Activated naive CD4-positive, alpha-beta T cell treated with anti-CD3 and anti-CD28 coated beads, Interleukin-2, amount 50 U/mL, for 24 hours (primary cell): ENCODE data around the gene NTRK1.

Experiments used
- H3K27ac Mint-ChIP-seq: one replicate; pipeline ENCODE4 v1.8.0; 2021; ENCODE audit warnings: mild to moderate bottlenecking, mixed read lengths
- H3K27me3 Mint-ChIP-seq: one replicate; pipeline ENCODE4 v1.8.0; 2021; ENCODE audit warnings: mixed read lengths
- H3K36me3 Mint-ChIP-seq: one replicate; pipeline ENCODE4 v1.8.0; 2021; ENCODE audit warnings: mixed read lengths
- H3K4me1 Mint-ChIP-seq: one replicate; pipeline ENCODE4 v1.8.0; 2021; ENCODE audit warnings: mixed read lengths
- H3K4me3 Mint-ChIP-seq: one replicate; pipeline ENCODE4 v1.8.0; 2021; ENCODE audit warnings: mild to moderate bottlenecking, mixed read lengths
- H3K9me3 Mint-ChIP-seq: one replicate; pipeline ENCODE4 v1.8.0; 2021; ENCODE audit warnings: mixed read lengths

The NTRK1 gene

DNA sequence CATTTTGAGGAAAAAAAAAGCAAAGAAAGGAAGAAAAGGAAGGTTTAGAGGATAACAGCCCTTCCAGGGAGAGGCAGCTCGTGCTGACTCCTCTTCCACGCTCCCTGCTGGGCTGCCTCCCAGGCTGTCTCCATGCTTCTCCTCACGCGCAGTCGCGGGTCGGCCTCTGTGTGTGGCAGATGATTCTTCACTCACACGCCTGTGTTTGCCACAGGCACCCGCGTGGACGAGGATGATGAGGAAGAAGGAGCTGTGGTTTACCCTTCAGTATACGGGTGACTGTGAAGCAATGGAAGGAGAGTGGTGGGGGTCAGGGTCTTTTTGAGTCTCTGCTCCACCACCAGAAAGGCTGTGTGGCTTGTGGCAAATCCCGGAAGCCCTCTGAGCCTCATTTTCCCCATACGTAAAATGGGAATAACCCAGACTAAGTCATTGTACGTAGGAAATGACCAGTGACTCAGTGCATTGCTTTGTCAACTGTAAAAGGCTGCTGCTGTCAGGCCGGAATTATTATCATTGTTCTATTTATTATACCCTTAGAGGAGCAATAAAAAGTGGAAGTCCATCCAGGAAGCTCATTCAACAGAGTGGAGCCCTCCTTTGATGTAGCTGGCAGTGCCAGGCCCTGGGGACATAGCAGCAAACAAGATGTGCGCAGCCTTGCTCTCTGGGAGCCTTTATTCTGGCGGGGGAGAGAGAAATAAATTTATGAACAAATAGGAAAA is 32.1 kb upstream of the NTRK1 start:
- no peaks in the 10 kb centered on the region for H3K36me3 Mint-ChIP-seq
- no peak overlapping the region for H3K27ac Mint-ChIP-seq
- no peaks in the 10 kb centered on the region for H3K27me3 Mint-ChIP-seq
- no peaks in the 10 kb centered on the region for H3K9me3 Mint-ChIP-seq
- H3K4me3 Mint-ChIP-seq, result no peak overlapping the region
- no peaks in the 10 kb centered on the region for H3K4me1 Mint-ChIP-seq

DNA sequence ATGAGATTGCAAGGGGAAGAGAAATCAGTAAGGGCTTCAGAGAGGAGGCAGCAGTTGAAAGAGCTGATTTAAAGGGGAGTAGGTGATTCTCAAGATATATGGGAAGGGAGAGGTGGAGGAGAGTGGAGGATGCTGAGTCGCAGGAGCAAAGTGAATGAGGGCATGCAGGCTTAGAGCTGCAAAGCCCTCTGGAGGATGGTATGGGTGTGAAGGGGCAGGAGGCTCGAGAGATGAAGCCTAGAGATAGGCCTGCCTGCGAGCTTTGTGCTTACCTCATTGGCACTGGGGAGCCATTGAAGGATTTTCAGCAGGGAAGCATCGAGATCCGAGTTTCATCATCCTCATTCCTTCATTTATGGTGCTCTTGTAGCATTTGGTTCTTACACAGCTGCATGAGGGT is 28.2 kb upstream of the NTRK1 start:
- no peak overlapping the region for H3K4me3 Mint-ChIP-seq
- no peaks in the 10 kb centered on the region for H3K27me3 Mint-ChIP-seq
- no peaks in the 10 kb centered on the region for H3K9me3 Mint-ChIP-seq
- H3K4me1 Mint-ChIP-seq, result peaks cover 10% of the 10 kb centered on the region
- H3K27ac Mint-ChIP-seq, result no peak overlapping the region
- H3K36me3 Mint-ChIP-seq, result no peaks in the 10 kb centered on the region

DNA sequence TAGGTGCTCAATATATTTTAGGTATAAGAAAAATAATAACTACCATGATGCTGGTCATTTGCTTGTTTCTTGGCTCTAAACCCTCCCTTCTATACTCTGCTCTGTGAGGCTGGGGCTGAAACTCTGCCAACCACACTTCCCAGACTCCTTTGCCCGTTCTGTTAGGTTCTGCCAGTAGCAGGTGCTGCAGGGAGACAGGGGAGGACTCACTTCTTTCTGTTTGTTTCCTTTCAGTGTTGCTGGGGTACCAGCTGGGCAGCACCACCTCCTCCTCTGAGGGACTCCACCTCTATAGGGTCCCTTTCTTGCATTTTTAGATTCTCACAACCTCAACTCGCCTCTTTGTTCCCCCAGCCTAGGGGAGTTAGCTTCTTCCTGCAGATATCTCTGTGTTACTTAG is 27.1 kb upstream of the NTRK1 start:
- Mint-ChIP-seq H3K4me1 (peaks cover 10% of the 10 kb centered on the region), H3K36me3 (no peaks in the 10 kb centered on the region), H3K9me3 (no peaks in the 10 kb centered on the region), H3K4me3 (no peak overlapping the region), H3K27ac (peak overlapping the region; percentile 20), H3K27me3 (peaks cover under 1% of the 10 kb centered on the region)

GRCh38 chr1:156834322-156834721 is 26.3 kb upstream of the NTRK1 start:
- Mint-ChIP-seq H3K27ac (no peak overlapping the region), H3K4me1 (peaks cover 15% of the 10 kb centered on the region), H3K4me3 (no peak overlapping the region), H3K9me3 (no peaks in the 10 kb centered on the region), H3K36me3 (no peaks in the 10 kb centered on the region), H3K27me3 (peaks cover 4% of the 10 kb centered on the region)

DNA sequence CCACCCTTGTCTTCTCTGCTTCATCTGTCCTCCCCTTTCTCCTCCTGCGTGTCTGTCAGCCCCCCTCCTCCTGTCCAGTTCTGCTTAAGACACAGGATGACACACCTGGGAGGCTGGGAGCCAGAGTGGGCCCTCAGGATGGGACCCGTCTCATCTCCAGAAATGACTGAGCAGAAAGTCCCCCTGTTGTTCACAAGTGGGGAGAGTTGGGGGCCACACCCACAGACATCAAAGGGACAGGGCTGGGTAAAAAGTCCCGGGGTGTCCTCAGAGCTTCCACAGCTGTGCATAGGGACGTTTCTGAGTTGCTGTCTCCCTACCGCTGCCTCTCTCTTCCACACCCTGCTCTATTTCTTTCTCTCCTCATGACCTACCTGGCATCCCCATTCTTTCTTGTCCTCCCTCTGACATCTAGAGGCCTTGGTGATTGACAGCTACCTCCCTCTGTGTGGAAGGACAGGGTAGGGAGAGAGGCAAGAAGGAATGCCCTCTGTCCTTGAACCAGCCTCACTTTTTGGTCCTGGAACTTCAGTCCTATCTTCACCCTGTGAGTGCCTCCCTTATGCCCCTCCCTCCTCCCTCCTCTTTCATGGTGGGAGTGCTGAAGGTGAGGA is 24.5 kb upstream of the NTRK1 start:
- Mint-ChIP-seq H3K9me3 (no peaks in the 10 kb centered on the region), H3K4me3 (no peak overlapping the region), H3K4me1 (peaks cover 15% of the 10 kb centered on the region), H3K27ac (no peak overlapping the region), H3K27me3 (peaks cover 13% of the 10 kb centered on the region), H3K36me3 (no peaks in the 10 kb centered on the region)

DNA sequence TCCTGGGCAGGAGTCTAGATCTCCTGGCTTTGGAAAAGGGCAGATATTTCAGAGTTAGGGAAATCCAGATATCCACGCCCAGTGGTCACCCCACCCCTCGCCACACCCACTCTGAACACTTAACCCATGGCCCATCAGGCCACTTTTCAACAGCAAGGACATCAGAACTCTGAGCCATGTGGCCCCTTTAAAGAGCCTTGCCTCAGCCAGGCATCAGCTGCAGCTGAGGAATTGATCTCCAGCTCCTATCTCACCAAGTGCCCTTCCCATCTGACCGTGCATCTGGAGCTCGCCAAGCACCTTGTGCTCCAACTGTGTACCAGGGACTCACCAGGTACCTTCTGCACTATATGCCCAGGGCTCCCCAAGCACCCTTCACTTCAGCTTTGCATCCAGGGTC is 23.8 kb upstream of the NTRK1 start:
- H3K4me3 Mint-ChIP-seq, result no peak overlapping the region
- peaks cover 13% of the 10 kb centered on the region for H3K27me3 Mint-ChIP-seq
- H3K9me3 Mint-ChIP-seq, result no peaks in the 10 kb centered on the region
- H3K36me3 Mint-ChIP-seq, result no peaks in the 10 kb centered on the region
- H3K27ac Mint-ChIP-seq, result no peak overlapping the region
- H3K4me1 Mint-ChIP-seq, result peaks cover 15% of the 10 kb centered on the region

DNA sequence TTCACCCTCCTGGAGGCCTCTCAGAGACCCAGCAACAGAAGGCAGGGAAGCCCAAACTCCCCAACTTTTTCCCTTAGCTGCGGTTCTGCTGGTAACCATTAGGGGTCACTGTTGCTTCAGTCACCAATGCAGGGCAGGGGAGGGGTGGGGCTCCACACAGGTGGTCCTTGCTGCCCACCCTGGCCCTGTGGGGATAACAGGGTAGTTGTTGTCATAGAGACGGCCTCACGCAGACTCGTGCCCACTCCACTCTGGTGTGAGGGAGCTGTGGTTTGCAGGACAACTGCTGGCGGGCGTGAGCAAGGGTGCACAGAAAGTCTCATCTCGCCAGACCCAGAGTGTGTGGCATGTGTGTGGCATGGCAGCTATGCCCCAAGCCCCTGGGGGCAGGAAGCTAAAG is 21.7 kb upstream of the NTRK1 start:
- Mint-ChIP-seq H3K27ac (no peak overlapping the region), H3K4me1 (peaks cover 14% of the 10 kb centered on the region), H3K4me3 (no peak overlapping the region), H3K36me3 (no peaks in the 10 kb centered on the region), H3K9me3 (no peaks in the 10 kb centered on the region), H3K27me3 (peaks cover 29% of the 10 kb centered on the region)

DNA sequence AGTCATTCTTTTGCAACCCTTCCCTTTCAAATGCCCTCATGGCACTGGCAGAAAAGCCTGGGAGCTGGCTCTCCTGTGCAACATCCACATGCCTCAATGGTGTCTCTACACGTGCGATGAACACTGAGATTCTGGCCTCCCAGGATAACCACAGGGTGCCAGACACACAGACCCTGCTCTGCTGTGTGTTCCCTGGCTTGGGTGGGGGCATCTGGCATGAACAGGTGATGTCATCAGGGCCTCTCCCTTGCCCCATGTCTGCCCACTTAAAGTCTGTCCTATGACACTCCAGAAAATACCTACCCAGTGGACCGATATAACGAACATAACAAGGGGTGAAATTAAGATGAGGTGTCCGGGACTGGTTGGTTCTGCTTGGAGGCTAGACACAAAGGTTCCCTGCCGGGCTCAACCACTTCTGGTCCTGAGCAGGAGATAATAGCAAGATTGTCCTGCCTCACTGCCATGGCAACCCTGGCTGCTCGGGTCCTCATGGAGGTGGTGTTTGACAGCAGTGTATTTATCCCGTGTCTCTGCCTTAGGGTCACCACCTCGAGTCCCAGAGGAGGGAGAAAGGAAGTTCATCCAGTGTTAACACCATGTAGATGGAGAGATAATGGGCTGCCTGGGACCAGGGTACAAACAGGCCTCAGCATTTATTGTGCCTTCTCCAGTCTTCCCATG is 21.1 kb upstream of the NTRK1 start:
- Mint-ChIP-seq H3K4me1 (peaks cover 18% of the 10 kb centered on the region), H3K36me3 (no peaks in the 10 kb centered on the region), H3K4me3 (no peak overlapping the region), H3K9me3 (no peaks in the 10 kb centered on the region), H3K27me3 (peaks cover 30% of the 10 kb centered on the region), H3K27ac (no peak overlapping the region)

DNA sequence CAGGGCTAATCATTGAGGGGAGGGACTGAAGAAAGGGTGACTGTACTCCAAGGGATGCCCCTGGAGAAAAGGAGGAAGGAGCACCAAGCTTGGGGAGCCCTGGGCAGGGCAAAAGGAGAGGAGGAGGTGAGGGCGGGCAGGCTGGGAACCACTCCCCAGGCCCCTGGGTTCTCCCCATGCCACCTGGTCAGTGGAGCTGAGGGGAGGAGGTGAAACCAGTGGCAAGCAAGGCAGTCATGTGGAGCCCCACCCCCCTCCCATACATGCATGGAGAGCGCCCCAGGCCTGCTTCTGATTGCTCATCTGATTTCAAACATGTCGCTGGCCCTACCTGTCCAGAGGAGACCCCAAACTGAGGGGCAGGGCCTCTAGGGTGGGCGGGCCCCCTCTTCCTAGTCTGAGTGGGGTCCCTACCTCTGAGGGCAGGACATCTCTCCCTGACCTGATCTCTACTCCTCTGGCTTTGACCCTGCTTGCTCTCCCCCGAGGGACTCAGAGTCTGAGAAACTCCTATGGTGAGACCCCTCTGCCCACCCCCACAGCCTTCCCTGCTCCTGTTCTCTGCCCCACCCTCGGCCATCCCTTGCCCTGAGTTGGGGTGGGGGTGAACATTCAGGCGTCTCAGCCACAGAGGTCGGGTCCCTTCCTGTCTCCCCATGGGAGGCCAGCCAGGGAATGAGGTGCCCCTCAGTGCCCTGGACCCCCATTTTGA is 20.3 kb upstream of the NTRK1 start:
- no peak overlapping the region for H3K4me3 Mint-ChIP-seq
- peaks cover 34% of the 10 kb centered on the region for H3K27me3 Mint-ChIP-seq
- no peaks in the 10 kb centered on the region for H3K9me3 Mint-ChIP-seq
- no peak overlapping the region for H3K27ac Mint-ChIP-seq
- no peaks in the 10 kb centered on the region for H3K36me3 Mint-ChIP-seq
- peaks cover 25% of the 10 kb centered on the region for H3K4me1 Mint-ChIP-seq

DNA sequence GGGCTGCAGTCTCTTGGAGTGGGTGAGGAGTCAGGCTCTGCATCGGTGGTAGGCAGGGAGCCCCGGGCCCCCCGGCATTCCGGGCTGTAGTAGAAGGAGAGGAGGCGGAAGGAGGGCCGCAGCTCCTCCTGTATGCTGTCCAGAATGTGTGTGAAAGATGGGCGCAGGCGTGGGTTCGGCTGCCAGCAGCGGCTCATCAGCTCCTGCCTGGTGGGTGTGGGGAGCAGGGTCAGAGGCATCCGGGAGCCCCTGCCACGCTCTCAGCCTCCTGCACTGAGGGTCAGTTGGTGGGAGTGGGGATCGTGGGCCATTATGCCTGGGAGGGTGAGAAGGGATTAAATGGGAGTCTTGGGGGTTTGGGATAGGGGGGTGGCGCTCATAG is 19.8 kb upstream of the NTRK1 start:
- Mint-ChIP-seq H3K4me1 (peaks cover 26% of the 10 kb centered on the region), H3K27me3 (peaks cover 34% of the 10 kb centered on the region), H3K4me3 (no peak overlapping the region), H3K9me3 (no peaks in the 10 kb centered on the region), H3K27ac (peak overlapping the region; percentile 46), H3K36me3 (no peaks in the 10 kb centered on the region)

GRCh38 chr1:156841295-156841855 is 19.3 kb upstream of the NTRK1 start:
- Mint-ChIP-seq H3K4me1 (peaks cover 24% of the 10 kb centered on the region), H3K4me3 (no peak overlapping the region), H3K27me3 (peaks cover 37% of the 10 kb centered on the region), H3K27ac (no peak overlapping the region), H3K36me3 (no peaks in the 10 kb centered on the region), H3K9me3 (no peaks in the 10 kb centered on the region)

DNA sequence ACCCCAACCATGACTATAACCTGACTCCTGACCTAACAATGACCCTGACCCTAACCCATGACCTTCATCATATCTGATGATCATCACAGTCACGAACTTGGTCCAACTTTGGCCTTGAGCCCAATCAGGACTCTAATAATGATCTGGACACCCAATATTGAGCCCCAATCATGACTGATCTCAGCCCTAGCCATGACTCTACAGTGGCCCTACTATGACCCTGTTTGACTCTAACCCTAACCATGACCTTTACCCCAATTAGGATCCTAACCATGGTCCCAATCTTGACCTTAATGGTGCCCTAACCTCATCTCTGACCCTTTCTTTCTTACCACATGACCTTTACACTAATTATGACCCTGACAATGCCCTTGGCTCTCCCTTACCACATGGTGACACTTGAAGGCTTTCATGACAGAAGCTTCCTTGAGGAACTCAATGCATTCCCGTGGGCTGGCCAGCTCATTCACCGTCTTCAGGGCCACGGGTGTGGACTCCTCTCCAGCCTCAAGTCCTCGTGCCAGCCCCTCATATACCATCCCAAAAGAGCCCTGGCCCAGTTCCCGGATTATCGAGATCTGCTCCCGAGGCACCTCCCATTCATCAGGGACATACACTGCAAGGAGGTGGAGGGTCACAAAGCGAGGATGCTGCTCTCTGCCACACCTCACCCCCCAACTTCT is 17.9 kb upstream of the NTRK1 start:
- peaks cover 27% of the 10 kb centered on the region for H3K4me1 Mint-ChIP-seq
- peaks cover 39% of the 10 kb centered on the region for H3K27me3 Mint-ChIP-seq
- H3K36me3 Mint-ChIP-seq, result no peaks in the 10 kb centered on the region
- no peaks in the 10 kb centered on the region for H3K9me3 Mint-ChIP-seq
- H3K4me3 Mint-ChIP-seq, result no peak overlapping the region
- no peak overlapping the region for H3K27ac Mint-ChIP-seq

GRCh38 chr1:156844102-156844501 is 16.6 kb upstream of the NTRK1 start:
- no peaks in the 10 kb centered on the region for H3K36me3 Mint-ChIP-seq
- no peaks in the 10 kb centered on the region for H3K9me3 Mint-ChIP-seq
- H3K4me1 Mint-ChIP-seq, result peaks cover 35% of the 10 kb centered on the region
- peaks cover 37% of the 10 kb centered on the region for H3K27me3 Mint-ChIP-seq
- H3K4me3 Mint-ChIP-seq, result no peak overlapping the region
- no peak overlapping the region for H3K27ac Mint-ChIP-seq

DNA sequence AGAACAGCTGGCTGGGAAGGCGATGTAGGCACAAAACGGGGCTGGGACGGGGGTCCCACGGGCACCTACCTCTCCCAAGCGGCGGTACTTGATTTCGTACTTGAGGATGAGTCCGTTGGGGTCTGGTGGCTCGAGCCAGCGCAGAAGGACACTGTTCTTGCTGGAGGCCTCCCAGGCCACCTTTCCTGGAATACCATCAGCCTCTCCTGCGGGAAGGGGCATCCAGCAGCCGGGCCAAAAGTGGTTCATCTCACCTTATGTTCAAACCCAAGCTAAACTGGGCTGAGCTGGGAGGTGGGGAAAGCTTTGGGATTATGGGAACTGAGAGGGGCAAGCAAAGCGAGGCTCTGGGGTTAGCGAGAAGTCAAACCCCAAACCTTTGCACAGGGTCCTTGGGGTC is 16.0 kb upstream of the NTRK1 start:
- H3K9me3 Mint-ChIP-seq, result no peaks in the 10 kb centered on the region
- no peak overlapping the region for H3K27ac Mint-ChIP-seq
- no peaks in the 10 kb centered on the region for H3K36me3 Mint-ChIP-seq
- H3K27me3 Mint-ChIP-seq, result peaks cover 35% of the 10 kb centered on the region
- H3K4me1 Mint-ChIP-seq, result peaks cover 36% of the 10 kb centered on the region
- peak overlapping the region; percentile 52 for H3K4me3 Mint-ChIP-seq
